Retinal pigment epithelial cell (primary cell): ENCODE results near the gene RIBC2.
"Not testable (repeated sequence)": the region's sequence is repeated elsewhere in the genome, so short reads cannot be mapped to it uniquely, and the experiment has no call there.

Source experiments
- DNase-seq: peaks from one replicate; pipeline ENCODE4 v3.0.0-alpha.2; 2010; ENCODE audit warnings: low read depth
- H3K4me3 ChIP-seq: 2 replicates; pipeline ENCODE4 v1.5.1; 2011; ENCODE audit warnings: mild to moderate bottlenecking, low read length, control low read depth, moderate library complexity
- CTCF ChIP-seq: conservative IDR thresholded peaks from 2 replicates; pipeline ENCODE4 v1.5.1; 2011; ENCODE audit warnings: low read depth, low read length, control low read depth, inconsistent platforms

Gene RIBC2

DNA sequence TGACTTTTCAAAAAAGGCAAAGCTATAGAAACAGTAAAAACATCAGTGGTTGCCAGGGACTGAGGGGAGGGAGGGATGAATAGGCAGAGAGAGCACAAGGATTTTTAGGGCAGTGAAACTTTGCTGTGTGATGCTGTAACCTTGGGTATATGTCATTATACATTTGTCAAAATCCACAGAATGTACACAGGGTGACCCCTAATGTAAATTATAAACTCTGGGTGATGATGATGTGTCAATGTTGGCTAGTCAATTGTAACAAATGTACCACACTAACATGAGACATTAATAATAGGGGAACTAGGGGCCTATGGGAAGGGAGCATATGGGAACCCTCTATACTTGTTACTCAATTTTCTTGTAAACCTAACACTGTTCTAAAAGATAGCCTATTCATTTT lies 24.8 kb downstream of the RIBC2 start:
- no peak for DNase-seq
- no peak for TF ChIP-seq CTCF
- no peak overlapping the region for H3K4me3 ChIP-seq

- not testable (repeated sequence) for H3K4me3 ChIP-seq, DNase-seq
Observed at GRCh38 chr22:45440688-45441087, 27.2 kb downstream of the RIBC2 start.

- DNase-seq, result peak; percentile 9
- TF ChIP-seq CTCF, result peak; percentile 86
- no peak overlapping the region for H3K4me3 ChIP-seq
Observed at GRCh38 chr22:45441138-45441537, 27.6 kb downstream of the RIBC2 start.

DNA sequence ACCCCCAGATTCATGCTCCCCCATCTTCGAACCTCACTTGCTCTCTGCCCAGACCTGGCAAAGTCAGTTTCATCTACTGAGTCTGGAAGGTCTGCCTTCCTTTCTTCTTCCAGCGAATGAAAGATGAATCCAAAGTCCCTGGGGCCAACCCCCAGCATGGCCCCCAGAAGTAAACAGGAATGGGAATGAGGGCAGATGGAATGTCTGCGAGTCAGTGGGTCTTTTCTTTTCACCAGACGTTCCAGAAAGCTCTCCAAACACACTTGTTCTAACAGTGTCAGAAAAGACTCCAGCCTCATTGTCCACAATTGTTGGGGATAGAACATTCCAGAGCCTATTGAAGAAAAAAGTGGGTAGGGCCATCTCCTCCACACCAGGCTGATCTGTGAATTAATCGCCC lies 28.6 kb downstream of the RIBC2 start:
- no peak for TF ChIP-seq CTCF
- H3K4me3 ChIP-seq, result no peak overlapping the region
- DNase-seq, result no peak

- TF ChIP-seq CTCF, result no peak
Observed at GRCh38 chr22:45444168-45444567, 30.7 kb downstream of the RIBC2 start.

DNA sequence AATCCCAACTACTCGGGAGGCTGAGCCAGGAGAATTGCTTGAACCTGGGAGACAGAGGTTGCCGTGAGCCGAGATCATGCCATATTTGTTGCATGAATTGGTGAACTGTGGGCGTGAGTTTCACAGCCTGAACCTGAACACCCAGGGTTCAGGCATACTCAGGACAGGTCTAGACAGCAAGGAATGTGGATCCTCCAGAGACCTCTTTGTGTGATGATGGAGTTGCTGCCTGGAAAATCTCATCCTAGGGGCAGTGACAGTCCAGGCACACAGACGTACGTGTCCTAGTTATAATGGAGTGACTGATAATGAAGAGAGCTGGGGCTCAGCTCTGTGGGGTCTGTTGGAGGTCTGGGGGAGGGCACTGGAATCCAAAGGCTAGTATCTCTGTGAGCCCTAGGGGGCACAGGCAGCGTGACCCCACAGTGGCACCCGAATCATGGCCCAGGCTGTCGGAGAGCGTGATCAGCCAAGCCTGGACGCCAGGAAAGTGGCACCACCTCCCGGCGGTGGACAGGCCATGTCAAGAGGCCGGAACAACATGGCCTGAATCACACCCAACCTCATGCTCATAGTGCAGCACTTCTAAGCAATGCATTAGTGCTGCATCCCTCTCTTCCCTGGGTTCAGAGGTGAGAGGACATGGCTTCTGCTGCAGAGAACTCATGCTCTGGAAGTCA lies 31.7 kb downstream of the RIBC2 start:
- no peak for DNase-seq
- no peak overlapping the region for H3K4me3 ChIP-seq
- TF ChIP-seq CTCF, result no peak

More at GRCh38 chr22:45444168-45444567, 30.7 kb downstream of the RIBC2 start:
- no peak for DNase-seq
- no peak overlapping the region for H3K4me3 ChIP-seq

DNA sequence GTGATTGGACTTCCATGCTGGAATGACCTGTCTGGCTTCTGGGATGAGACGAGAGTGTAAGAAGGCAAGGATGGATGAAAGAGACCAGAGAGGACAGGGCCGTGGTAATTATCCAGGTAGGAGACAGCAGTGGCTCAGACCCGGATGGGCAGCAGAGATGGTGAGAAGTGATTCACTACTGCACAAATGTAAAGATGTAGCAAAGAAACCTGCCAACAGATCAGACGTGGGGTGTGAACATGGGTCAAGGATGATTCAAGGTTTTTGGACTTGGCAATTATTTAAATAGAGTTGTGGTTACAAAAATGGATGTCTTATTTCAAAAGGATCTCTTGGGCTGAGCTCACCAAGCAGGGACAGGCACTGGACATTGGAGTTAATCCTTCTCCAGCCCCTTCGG lies 32.7 kb downstream of the RIBC2 start:
- TF ChIP-seq CTCF, result no peak

DNA sequence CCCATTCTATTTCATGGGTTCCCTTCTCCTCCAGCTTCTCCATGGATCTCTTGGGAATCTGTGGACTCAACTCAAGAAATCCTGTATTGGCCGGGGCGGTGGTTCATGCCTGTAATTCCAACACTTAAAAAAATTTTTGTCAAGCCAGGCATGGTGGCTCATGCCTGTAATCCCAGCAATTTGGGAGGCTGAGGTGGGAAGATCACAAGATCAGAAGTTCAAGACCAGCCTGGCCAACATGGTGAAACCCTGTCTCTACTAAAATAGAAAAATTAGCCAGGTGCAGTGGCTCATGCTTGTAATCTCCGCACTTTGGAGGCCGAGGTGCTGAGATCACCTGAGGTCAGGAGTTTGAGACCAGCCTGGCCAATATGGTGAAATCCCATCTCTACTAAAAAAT lies 34.1 kb downstream of the RIBC2 start:
- DNase-seq, H3K4me3 ChIP-seq: not testable (repeated sequence)

More for the DNA sequence above, 32.7 kb downstream of the RIBC2 start:
- H3K4me3 ChIP-seq, result no peak overlapping the region
- no peak for DNase-seq
